ENCODE data around the gene KLHL25.
"Not testable (repeated sequence)": the region's sequence is repeated elsewhere in the genome, so short reads cannot be mapped to it uniquely, and the experiment has no call there.

The KLHL25 gene, protein sequence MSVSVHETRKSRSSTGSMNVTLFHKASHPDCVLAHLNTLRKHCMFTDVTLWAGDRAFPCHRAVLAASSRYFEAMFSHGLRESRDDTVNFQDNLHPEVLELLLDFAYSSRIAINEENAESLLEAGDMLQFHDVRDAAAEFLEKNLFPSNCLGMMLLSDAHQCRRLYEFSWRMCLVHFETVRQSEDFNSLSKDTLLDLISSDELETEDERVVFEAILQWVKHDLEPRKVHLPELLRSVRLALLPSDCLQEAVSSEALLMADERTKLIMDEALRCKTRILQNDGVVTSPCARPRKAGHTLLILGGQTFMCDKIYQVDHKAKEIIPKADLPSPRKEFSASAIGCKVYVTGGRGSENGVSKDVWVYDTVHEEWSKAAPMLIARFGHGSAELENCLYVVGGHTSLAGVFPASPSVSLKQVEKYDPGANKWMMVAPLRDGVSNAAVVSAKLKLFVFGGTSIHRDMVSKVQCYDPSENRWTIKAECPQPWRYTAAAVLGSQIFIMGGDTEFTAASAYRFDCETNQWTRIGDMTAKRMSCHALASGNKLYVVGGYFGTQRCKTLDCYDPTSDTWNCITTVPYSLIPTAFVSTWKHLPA

DNA sequence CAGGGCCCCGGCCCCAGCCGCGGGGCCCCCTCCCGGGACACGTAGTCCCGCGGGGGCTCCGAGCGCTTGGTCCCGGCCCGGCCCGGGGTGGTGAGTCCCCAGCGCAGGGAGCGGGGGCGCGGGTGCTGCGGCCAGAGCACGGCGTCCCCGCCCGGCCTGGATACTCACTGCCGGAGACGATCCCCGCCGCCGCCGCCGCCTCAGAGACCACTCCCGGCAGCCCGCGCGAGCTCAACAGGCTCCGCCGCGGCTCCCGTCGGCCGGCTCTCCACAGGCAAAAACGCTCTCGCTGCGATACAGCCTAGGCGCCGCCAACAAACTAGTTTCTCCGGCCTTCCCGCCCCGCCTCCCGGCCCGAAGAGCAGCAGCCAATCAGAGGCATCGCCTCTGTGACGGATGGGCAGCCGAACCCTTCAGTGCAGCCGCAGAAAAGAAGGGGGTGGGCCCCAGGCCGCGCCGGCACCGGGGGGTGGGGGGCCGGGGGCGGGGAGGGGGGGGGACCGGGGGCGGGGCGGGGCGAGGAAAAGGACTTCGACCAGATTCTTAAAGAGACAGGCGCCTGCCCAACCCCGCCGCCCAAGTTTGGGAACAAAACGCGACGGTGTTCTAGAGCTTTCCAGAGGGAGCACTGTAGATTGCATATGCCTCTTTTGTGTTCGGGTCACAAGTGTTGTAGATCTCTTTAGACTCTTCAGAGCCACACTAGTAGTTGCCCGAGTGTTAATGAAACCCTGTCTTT lies at the start of gene KLHL25:
KLHL25 (minus strand) TSS at position 328 of the 739 bp plus-strand sequence. CDS start 25,115 bp downstream, outside the sequence.
- peak; percentile 95 for DNase-seq

DNA sequence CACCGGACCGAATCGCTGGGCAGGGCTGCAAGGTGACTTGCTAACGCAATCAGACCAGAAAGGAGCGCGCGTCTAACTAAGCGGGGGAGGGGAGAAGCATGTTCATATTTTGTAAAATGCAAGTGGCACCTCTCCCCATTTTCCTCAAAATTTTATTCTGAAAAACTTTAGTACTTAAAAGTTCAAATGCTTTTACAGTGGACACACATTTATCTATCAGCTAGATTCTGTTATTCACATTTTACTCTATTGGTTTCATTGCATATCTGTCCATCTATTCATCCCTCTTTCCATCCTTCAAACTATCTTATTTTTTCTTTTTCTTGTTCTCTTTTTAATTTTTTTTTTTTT lies 46.1 kb upstream of the KLHL25 start:
- DNase-seq, result no peak

DNA sequence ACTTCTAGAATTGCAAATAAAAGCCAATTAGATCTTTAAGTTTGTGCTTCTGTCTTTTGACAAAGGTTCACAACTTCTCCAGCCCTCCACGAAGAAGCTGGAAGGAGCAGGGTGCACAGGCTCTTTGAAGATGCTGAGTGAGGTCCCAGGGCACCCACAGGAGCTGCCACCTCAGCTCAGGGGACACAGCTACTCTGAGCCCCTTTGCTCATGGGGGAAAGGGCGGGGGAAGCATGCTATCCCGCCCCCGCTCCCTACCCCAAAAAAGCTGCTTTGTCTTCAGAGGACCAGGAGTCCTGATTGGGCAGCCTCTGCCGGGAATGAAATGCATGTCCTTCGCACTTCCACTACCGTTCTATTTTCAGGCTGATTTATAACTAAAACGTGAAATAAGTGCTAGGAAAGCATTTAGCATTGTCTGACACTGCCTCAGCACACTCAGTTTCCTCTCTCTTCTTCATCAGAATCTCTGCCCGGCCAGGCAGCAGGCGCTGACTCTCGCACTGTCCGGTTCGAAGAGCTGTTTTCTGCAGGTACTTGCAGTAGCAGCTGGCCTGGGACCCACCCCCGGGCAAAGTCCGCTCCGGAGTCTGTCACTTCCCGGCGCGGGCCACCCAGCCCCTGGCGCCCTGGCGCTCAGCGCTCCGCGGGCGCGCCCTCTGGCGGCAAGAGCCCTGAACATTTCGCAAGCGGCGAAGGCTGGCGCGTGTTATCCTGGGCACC lies 45.5 kb upstream of the KLHL25 start:
- DNase-seq, result peak; percentile 85

DNA sequence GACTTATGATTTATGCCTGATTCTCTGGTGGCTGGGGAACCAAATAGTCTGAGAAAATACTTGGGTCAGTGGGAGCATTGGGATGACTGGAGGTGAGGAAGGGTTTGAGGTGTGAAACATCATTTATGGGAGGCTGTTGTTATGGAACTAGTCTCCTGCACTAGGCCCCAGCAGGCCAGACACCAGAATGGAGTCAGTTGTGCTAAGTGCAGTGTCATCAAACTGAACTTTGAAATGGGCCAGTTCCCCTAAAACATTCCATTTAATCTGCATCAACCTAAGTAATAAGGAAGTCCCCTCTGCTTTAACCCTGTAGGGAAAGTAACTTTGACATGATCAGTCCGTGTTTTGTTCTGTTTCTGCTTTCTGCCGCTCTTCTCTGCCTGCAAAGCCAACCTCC lies 44.9 kb upstream of the KLHL25 start:
- peak; percentile 34 for DNase-seq

DNA sequence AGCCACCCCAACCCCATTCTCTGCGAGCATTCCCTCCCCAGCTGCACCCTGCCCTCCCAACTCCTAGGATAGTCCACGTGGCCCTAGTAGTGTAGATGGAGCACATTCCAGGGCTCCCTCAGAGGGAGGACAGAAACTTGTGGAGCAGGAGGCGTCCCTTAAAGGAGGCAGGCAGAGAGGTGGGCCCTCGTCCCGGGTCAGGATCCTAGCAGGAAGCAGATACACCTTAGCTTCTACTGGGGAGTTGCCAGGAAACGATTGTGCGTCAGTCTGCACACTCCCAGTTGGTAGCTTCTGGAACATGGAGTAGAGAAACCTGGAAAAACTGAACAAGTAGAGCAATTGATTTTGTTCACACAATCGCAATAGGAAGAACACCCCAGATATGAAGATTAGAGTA lies 43.9 kb upstream of the KLHL25 start:
- DNase-seq, result no peak

DNA sequence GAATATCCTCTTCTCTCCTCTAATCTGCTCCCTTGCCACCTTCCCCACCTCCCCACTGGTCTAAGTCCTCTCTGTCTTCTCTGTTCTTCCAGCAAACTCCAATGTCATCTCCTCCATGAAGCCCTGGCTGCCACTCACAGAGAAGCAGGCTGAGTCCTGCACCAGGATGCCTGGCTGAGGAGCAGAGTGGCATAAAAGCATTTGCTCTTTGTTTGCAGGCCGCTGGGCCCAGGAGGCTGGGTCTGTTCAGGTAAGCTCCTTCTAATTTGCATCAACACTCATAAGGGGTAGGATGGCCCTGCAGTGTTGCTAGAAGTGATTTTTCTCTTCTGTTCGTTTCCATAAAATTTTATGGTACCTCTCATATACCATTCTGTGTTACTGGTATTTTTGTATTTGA lies 43.2 kb upstream of the KLHL25 start:
- DNase-seq, result no peak

DNA sequence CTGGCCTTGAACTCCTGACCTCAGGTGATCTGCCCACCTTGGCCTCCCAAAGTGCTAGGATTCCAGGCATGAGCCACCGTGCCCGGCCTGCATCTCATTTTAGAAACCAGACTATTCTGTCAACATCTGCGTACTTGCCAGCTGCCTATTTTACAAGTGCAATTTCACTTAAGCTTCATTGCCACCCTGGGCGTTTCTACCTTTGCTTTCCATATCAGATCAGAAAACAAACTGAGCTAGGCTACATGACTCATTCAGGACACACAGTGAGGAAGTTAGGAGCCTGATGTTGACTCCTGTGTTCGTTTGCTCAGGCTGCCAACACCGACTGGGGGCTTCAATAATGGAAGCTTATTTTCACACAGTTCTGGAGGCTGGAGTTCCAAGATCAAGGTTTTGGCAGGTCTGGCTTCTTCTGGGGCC lies 42.3 kb upstream of the KLHL25 start:
- DNase-seq, result no peak

DNA sequence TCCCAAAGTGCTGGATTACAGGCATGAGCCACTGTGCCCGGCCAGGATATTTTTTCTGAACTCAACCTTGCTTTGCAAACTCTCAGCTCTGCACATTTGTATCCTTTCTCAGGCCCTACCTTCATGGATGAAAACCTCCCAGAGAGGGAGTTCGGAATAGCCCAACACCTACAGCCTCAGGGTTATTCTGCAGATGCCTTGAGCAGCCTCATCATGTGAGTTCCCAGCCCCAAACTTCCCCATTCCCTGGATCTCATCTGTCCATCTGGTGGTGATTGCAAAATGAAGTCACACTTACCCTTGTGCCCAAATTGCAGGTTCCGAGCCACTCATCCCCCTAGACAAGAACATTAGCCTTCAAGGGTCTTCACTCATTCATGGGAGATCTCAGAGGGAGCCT lies 39.9 kb upstream of the KLHL25 start:
- no peak for DNase-seq

DNA sequence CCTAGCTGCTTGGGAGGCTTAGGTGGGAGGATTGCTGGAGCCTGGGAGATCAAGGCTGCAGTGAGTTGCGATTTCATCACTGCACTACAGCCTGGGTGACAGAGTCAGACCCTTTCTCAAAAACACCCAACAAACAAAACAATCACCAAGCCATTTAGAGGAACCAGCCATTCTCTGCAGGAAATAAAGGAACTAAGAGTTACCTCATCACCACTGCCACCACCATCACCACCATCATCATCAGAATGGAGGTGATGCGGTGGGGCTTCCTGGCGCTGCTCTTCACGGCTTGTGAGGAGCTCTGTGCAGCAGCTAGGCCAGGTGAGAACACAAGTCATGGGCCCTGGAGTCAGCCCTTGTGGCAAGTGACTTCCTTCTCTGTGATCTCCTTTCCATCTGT lies 37.7 kb upstream of the KLHL25 start:
- DNase-seq, result peak; percentile 71

DNA sequence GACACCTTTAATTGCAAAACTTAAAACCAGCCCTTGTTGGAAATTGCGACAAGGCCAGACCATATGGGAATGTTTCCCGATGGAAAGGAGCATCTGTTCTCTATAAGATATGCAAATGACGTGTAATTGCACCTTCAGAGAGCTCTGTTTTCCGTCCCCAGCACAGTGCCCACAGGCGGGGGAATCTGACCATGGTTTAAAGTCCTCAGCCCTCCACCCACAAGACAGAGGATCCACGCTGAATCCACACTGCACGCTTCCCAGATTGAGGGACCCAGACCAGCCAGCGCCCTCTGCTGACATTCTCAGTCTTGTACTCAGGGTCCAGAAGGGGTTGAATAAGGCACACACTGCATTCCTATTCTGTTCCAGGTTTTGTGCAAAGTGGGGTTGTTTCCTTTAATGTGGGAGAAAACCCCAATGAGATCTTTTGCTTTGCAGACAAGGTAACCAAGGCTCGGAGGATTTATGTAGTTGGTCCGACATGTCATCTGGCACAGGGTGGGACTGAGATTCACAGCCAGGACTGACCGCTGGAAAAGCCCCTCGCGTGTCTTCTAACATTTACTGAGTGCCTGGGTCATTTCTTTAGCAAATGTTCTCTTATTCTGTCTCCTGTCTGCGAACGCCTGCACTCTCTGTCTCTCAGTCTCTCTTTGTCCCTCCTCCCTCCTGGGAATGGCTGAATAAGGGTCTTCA lies 36.8 kb upstream of the KLHL25 start:
- DNase-seq, result no peak

DNA sequence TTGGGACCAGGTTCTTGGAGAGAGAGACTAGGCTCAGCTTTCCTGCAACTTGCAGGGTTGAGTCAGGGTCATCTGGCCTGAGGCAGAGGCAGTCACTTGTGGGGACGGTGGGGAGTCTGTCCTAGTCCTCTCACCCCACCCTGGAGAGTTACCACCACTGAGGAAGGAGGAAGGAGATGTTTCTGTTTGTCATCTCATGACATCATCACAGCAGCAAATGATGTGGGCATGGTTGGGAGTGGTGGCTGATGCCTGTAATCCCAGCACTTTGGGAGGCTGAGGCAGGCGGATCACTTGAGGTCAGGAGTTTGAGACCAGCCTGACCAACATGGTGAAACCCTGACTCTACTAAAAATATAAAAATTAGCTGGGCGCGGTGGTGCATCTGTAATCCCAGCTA lies 35.0 kb upstream of the KLHL25 start:
- DNase-seq, result not testable (repeated sequence)

DNA sequence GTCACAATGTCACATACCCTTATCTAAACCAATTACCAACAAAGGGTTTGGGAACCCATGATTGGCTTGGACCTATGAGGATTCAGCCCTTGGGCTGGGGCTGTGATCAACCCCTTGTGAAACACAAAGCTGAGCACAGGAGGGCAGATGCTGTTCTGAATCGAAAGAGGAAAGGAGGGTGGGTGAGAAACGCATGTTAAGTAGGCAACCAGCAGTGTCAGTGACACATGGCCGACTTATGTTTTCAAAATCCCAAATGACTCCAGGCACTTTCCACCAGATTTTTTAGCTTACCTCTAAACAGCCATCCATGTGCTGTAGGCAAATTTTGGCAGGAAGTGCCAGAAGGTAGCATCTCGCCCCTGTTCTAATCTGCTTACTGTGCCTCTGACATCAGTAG lies 34.1 kb upstream of the KLHL25 start:
- no peak for DNase-seq

DNA sequence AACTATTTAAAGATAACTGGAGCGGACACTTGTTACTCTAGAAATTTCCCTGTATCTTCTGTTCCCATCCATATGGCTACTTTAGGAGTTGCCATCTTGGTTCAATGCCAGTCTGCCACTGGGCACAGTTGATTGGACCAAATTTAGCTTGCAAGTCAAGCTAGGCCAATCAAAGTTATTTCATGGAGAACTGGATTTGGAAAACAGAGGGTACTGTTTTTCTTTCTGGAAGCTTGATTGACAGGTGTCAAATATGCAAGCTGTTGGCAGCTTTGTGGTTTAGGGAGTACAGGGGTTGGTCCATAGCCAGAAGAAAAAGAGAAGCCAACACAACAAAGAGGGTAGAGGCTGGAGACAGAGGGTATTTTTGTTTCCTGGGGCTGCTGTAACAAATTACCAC lies 33.4 kb upstream of the KLHL25 start:
- no peak for DNase-seq

DNA sequence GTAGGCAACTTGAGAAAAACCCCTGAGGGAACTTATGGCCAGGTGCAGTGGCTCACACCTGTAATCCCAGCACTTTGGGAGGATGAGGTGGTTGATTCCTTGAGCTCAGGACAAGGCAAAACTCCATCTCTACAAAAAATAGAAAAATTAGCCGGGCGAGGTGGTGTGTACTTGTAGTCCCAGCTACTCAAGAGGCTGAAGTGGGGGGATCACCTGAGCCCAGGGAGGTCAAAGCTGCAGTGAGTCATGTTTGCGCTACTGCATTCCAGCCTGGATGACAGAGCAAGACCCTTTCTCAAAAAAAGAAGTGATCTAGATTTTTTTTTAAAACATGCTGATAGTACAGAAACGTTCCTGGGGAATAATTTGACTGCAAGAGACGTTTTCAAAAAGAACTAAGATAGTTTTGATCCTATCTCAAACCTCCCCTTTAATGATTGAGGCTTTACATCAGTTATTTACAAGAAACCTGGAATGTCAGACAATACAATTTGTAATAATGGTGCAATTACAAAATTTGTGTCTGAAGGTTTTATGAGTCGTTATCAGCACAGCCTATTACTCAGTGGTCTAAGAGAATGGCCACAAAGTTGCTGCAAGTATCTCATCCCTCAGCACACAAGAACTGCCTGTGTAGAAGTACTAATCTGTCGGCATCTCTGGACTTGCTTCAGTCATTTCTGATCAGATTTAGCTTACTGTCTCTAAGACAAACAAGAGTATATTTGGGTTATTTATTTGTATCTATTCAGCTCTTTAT lies 32.2 kb upstream of the KLHL25 start:
- peak; percentile 23 for DNase-seq

DNA sequence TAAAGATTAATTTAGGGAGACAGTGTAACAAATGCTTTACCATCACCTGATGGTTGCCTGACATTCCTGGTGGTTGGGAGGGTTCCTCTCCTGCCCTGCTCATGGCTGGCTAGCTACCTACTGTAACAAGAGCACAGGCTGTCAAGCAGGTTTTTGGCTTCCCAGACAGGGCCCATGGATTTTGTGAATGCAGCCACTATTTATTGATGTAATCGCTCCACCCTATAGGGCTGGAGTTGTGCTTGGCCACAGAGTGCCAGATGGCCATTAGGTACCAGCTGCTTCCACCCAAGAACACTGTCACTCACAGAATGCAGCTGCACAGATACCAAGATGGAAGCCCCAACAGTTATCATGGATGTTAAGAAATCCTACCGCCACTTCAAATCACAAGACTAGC lies 31.0 kb upstream of the KLHL25 start:
- no peak for DNase-seq

DNA sequence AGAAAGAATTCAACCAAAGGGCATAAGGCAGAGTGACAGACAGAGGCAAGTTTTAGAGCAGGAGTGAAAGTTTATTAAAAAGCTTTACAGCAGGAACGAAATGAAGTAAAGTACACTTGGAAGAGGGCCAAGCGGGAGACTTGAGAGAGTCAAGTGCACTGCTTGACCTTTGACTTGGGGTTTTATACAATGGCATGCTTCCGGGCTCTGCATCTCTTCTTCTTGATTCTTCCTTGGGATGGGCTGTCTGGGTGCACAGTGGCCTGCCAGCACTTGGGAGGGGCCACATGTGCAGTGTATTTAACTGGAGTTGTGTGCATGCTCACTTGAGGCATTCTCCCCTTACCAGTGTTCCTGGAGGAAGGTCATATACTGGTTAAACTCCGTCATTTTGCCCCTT lies 30.4 kb upstream of the KLHL25 start:
- DNase-seq, result no peak

DNA sequence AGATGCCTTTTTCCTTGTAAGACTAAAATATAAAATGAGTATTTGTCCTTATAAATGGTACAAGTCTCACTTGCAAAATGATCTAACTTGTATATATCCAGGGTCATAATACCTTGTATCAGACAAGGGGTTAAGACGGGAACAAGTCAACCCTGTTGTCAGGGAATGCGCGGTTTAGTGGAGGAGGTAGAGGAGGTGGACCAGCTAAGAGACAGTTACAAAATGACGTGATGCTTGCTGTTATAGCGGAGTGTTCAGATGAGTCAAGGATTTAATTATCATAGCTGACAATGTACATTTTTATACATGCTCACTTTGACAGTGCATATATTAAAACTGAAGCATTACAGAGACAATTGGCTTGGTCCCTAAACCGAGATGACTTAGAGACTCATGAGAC lies 26.8 kb upstream of the KLHL25 start:
- DNase-seq, result no peak

DNA sequence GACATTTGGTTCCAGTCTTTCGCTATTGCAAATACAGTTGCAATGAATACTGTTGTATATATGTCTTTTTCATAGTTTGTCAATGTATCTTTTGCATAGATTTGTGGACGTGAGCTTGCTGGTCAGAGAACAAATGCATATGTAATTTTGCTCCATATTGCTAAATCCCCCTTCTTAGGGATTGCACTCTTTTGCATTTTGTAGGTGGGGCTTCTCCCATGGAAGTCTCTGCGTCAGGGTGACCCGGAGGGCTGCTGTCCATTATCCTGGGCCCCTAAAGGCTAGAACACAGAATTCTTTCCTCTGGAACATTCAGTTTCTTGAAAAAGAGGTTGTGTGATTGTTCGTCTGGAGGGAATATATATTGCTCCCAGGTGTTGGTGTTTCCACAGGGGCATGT lies 25.2 kb upstream of the KLHL25 start:
- DNase-seq, result no peak

DNA sequence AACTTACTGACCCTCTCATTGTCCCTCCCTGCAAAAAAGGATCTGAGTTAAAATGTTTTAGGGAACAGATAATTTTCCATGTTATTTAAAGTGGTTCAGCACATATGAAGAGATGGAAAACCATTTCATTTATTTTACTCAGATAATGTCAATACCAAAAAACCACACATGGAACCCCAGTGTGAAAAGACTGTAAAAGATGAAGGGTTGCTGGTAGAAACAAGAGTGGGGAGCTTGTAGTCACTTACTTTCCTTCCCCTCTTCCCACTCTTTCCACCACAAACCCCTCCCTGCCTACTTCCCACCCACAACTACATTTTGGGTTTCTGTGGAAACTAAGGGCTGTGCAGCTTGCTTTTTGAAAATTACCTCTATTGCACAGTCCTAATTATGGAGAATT lies 18.5 kb upstream of the KLHL25 start:
- DNase-seq, result no peak

DNA sequence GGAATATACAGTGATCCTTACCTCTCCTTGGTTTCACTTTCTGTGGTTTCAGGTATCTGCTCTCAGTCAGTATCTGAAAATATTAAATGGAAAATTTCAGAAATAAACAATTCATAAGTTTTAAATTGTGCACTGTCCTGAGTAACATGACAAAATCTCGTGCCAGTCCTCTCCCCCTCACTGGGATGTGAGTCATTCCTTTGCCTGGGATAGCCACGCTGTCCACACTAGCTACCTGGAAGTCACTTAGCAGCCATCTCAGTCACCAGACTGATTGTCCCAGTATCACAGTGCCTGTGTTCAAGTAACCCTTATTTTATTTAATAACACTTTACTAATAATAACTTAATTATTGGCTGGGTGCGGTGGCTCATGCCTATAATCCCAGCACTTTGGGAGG lies 15.3 kb upstream of the KLHL25 start:
- DNase-seq, result no peak

DNA sequence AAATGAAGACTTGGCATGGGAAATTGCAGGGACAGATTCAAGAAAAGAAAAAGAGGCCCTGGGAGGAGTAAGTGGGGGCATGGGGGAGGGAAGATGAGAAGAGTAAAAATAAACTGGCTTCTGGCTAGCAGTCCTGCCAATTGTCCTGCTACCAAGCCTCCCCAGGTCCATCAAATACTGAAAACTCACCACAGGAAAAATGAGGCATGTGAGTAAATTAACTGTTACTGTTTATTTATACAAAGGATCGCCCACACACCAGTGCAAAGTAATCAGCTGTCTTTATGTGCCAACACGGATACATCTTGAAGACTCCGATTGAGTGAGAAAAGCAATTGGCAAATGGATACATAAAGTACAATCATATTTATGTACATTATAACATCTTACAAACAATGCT lies 10.7 kb upstream of the KLHL25 start:
- no peak for DNase-seq

Data from suppressor macrophage treated with lipopolysaccharide for 4 hours (primary cell).